HG03045 (cell line): ENCODE data around the gene ARAP1.

ENCODE experiments used
- ATAC-seq: cut with Tn5 transposase; IDR thresholded peaks from one replicate; pipeline ENCODE4 v1.9.1; 2021; ENCODE audit warnings: mild to moderate bottlenecking, moderate library complexity; ENCODE audit not compliant: unreplicated experiment

Gene ARAP1

GRCh38 chr11:72642043-72642883, 109.9 kb downstream of the ARAP1 start:
- ATAC-seq = peak; percentile 8

GRCh38 chr11:72641522-72642042, 110.6 kb downstream of the ARAP1 start:
- ATAC-seq = no peak

- no peak for ATAC-seq
These were observed 112.5 kb downstream of the ARAP1 start for GRCh38 chr11:72639502-72640375.

GRCh38 chr11:72637926-72638325, 114.3 kb downstream of the ARAP1 start:
- no peak for ATAC-seq

- ATAC-seq = no peak
These were observed 115.0 kb downstream of the ARAP1 start for GRCh38 chr11:72637198-72637597.

GRCh38 chr11:72636376-72636775, 115.8 kb downstream of the ARAP1 start:
- ATAC-seq = no peak

- no peak for ATAC-seq
These were observed 116.3 kb downstream of the ARAP1 start for GRCh38 chr11:72635933-72636332.

GRCh38 chr11:72635309-72635915, 116.8 kb downstream of the ARAP1 start:
- ATAC-seq = no peak
